HCT116 (cell line): Measurements from ENCODE around the gene SPTBN4. TPM values are rescaled to one million over a fixed set of nuclear protein-coding genes. Genes with fewer than 3 reads are reported as not detected.
"Not testable (repeated sequence)": the region's sequence is repeated elsewhere in the genome, so short reads cannot be mapped to it uniquely, and the experiment has no call there.

Experiments
- ATAC-seq: fragments of 200-7000 bp; cut with Tn5 transposase; 2 replicates; pipeline ENCODE4 v1.9.1; 2020; ENCODE audit warnings: mild to moderate bottlenecking, moderate library complexity
- BruUV-seq: library from RNA; stranded (reverse); fragments of 400-500 nt; replicated peaks from 2 replicates; lab custom pipeline; 2021; lab: Mats Ljungman, UMichigan
- CTCF ChIA-PET: fragments of 300-600 bp; sonication (Branson Sonifier 250); formaldehyde crosslinking; loops from one replicate; lab custom pipeline; 2021; ENCODE audit warnings: antibody characterized with exemption; lab: Charles Lee
- POLR2A ChIA-PET: fragments of 300-600, 350-600 bp; sonication (Branson Sonifier 250); formaldehyde crosslinking; loops from one replicate; lab custom pipeline; 2021; ENCODE audit warnings: antibody characterized with exemption; lab: Charles Lee
- RAD21 ChIA-PET, 2 experiments: fragments of 300-600 bp; sonication (Branson Sonifier 250); formaldehyde crosslinking; loops; one replicate each; lab custom pipeline; 2023; ENCODE audit warnings: low total read pairs in 2 of 2; ENCODE audit not compliant: uncharacterized antibody in 2 of 2, unreplicated experiment in 2 of 2, low non-redundant PET in 1 of 2; lab: Charles Lee
- DNase-seq: peaks from one replicate; pipeline ENCODE4 v3.0.0-alpha.2; 2010; ENCODE audit warnings: low read depth, low spot score
- H2AFZ ChIP-seq: fragments of 200-600 bp; shearing (Covaris generic), sonication (generic); 2 replicates; pipeline ENCODE4 v1.6.1; 2017; ENCODE audit warnings: low read depth, mixed run types, mixed read lengths, antibody characterized with exemption, low read length; ENCODE audit not compliant: poor library complexity, severe bottlenecking
- H3K27ac ChIP-seq: 2 replicates; pipeline ENCODE4 v1.5.1; 2012; ENCODE audit warnings: low read depth, low read length
- H3K27me3 ChIP-seq: fragments of 200-600 bp; sonication (generic); 2 replicates; pipeline ENCODE4 v1.6.1; 2016; ENCODE audit warnings: mixed run types, low read length, mixed read lengths; ENCODE audit not compliant: insufficient read depth
- H3K36me3 ChIP-seq, 2 experiments: fragments of 200-500 bp in 1 of 2; fragments of 200-600 bp in 1 of 2; sonication (Bioruptor generic) in 1 of 2; sonication (generic) in 1 of 2; 2 replicates each; pipeline versions ENCODE4 v1.5.1 to v1.6.1; 2014 to 2016; ENCODE audit warnings: low read length in 2 of 2, inconsistent platforms in 1 of 2, mixed read lengths in 1 of 2, mixed run types in 1 of 2; ENCODE audit not compliant: insufficient read depth in 2 of 2, control insufficient read depth in 1 of 2
- H3K4me1 ChIP-seq, 2 experiments: fragments of 200-600 bp in 1 of 2; sonication (generic) in 1 of 2; 2 replicates each; pipeline versions ENCODE4 v1.5.1 to v1.6.1; 2012 to 2017; ENCODE audit warnings: low read length in 2 of 2, inconsistent platforms in 1 of 2, mild to moderate bottlenecking in 1 of 2, mixed read lengths in 1 of 2, mixed run types in 1 of 2, moderate library complexity in 1 of 2; ENCODE audit not compliant: insufficient read depth in 2 of 2, control insufficient read depth in 1 of 2
- H3K4me2 ChIP-seq: fragments of 200-600 bp; sonication (generic); 2 replicates; pipeline ENCODE4 v1.6.1; 2017; ENCODE audit warnings: mixed run types, low read length, mixed read lengths
- H3K4me3 ChIP-seq, 2 experiments: fragments of 200-600 bp in 1 of 2; sonication (generic) in 1 of 2; replicated peaks in 1 of 2; 2 replicates each; pipeline ENCODE4 v1.5.1; 2011 to 2016; ENCODE audit warnings: low read length in 2 of 2, control low read depth in 1 of 2, low read depth in 1 of 2, mild to moderate bottlenecking in 1 of 2, mixed read lengths in 1 of 2, mixed run types in 1 of 2
- H3K79me2 ChIP-seq: fragments of 200-600 bp; sonication (generic); 2 replicates; pipeline ENCODE4 v1.6.1; 2017; ENCODE audit warnings: mild to moderate bottlenecking, mixed run types, low read length, moderate library complexity, mixed read lengths; ENCODE audit not compliant: insufficient read depth
- H3K9ac ChIP-seq: fragments of 200-600 bp; sonication (generic); 2 replicates; pipeline ENCODE4 v1.6.1; 2016; ENCODE audit warnings: low read length, mixed read lengths
- H3K9me2 ChIP-seq: fragments of 200-600 bp; sonication (generic), shearing (Covaris generic); 2 replicates; pipeline ENCODE4 v1.6.1; 2017; ENCODE audit warnings: mixed run types, mild to moderate bottlenecking, moderate library complexity; ENCODE audit not compliant: insufficient read depth
- H3K9me3 ChIP-seq, 2 experiments: fragments of 200-500 bp in 1 of 2; fragments of 200-600 bp in 1 of 2; sonication (Bioruptor generic) in 1 of 2; sonication (generic) in 1 of 2; 2 replicates each; pipeline ENCODE4 v1.6.1; 2014 to 2017; ENCODE audit warnings: low read length in 2 of 2, mixed read lengths in 2 of 2, inconsistent platforms in 1 of 2, low read depth in 1 of 2, mild to moderate bottlenecking in 1 of 2, mixed run types in 1 of 2, moderate library complexity in 1 of 2; ENCODE audit not compliant: control insufficient read depth in 1 of 2, insufficient read depth in 1 of 2
- H4K20me1 ChIP-seq: fragments of 200-600 bp; sonication (generic), shearing (Covaris generic); 2 replicates; pipeline ENCODE4 v1.6.1; 2017; ENCODE audit warnings: mixed run types, mild to moderate bottlenecking, moderate library complexity; ENCODE audit not compliant: insufficient read depth
- ATF3 ChIP-seq: IDR thresholded peaks from 2 replicates; pipeline ENCODE4 v1.6.1; 2012
- CTCF ChIP-seq, 3 experiments: fragments of 200-600 bp in 1 of 3; sonication (generic) in 1 of 3; IDR thresholded peaks in 2 of 3; conservative IDR thresholded peaks in 1 of 3; 2 replicates each; pipeline ENCODE4 v1.5.1; 2012 to 2017; ENCODE audit warnings: low read depth in 2 of 3, low read length in 2 of 3, antibody characterized with exemption in 1 of 3, borderline replicate concordance in 1 of 3, control low read depth in 1 of 3, mild to moderate bottlenecking in 1 of 3, mixed read lengths in 1 of 3, mixed run types in 1 of 3, moderate library complexity in 1 of 3; ENCODE audit not compliant: insufficient read depth in 1 of 3
- EGR1 ChIP-seq: IDR thresholded peaks from 2 replicates; pipeline ENCODE4 v1.6.1; 2012; ENCODE audit warnings: low read depth
- ELF1 ChIP-seq: IDR thresholded peaks from 2 replicates; pipeline ENCODE4 v1.6.1; 2012; ENCODE audit warnings: low read depth, borderline replicate concordance
- EZH2 ChIP-seq: fragments of 200-600 bp; sonication (generic); IDR thresholded peaks from 2 replicates; pipeline ENCODE4 v1.6.1; 2017; ENCODE audit warnings: antibody characterized with exemption, mixed run types
- FOSL1 ChIP-seq: IDR thresholded peaks from 2 replicates; pipeline ENCODE4 v1.6.1; 2012; ENCODE audit warnings: low read depth
- POLR2AphosphoS5 ChIP-seq: IDR thresholded peaks from 2 replicates; pipeline ENCODE4 v1.6.1; 2011; ENCODE audit warnings: mild to moderate bottlenecking, low read depth, low read length, moderate library complexity
- RAD21 ChIP-seq: IDR thresholded peaks from 2 replicates; pipeline ENCODE4 v1.6.1; 2012; ENCODE audit warnings: low read depth, mild to moderate bottlenecking
- SIN3A ChIP-seq: IDR thresholded peaks from 2 replicates; pipeline ENCODE4 v1.6.1; 2012; ENCODE audit warnings: low read depth
- TCF7L2 ChIP-seq: IDR thresholded peaks from 2 replicates; pipeline ENCODE4 v1.7.0; 2011; ENCODE audit warnings: borderline replicate concordance, inconsistent platforms; ENCODE audit not compliant: insufficient read depth, insufficient read length; ENCODE audit errors: extremely low read depth
- ZBTB33 ChIP-seq: IDR thresholded peaks from 2 replicates; pipeline ENCODE4 v1.6.1; 2011; ENCODE audit warnings: mild to moderate bottlenecking, low read length, moderate library complexity; ENCODE audit not compliant: insufficient replicate concordance; ENCODE audit errors: extremely low read depth
- ZFX ChIP-seq: fragments of 450-650 bp; IDR thresholded peaks from 2 replicates; pipeline ENCODE4 v1.6.1; 2017
- intact Hi-C: fragments of 100-400 bp; cut with micrococcal nuclease; formaldehyde crosslinking; loops from 2 replicates; pipeline ENCODE4 v1.10.0; 2022
- total RNA-seq: library from RNA; stranded (reverse); gene quantifications from one replicate; pipeline ENCODE4 v1.2.1, GENCODE V29; 2021; ENCODE audit not compliant: unreplicated experiment

The SPTBN4 gene
- total RNA-seq, 1 experiment from 2014 or later = 4.6 TPM

DNA sequence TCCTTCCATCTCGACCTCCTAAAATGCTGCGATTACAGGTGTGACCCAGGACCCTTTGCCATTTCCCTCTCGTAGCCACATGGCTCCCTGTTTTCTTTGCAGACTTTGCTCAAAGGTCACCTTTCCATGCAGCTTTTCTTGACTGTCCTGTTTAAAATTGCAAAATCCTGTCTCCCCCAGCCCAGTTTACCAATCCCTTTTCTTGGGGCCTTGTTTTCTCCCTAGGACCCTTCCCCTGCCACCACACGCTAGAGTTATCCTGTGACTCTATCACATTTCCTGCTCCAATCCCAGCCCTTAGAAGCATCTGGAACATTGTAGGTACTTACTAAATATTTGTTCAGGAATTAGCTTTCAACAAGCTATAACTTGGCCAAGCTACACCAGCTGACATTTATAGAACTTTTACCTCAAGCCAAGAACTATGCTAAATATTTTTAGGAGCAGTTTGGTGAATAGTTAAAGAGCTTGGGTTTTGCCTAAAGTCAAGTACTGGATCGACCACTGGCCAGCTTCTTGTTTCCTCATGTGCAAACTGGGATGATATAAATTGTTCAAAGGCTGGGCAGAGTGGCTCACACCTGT is 13.6 kb upstream of the SPTBN4 start:
- CTCF ChIA-PET = interaction anchor here (1.3 kb wide), 1 partner anchor 11 kb away, joined by 4 read pairs; no protein-coding TSS in a partner anchor
- POLR2A ChIA-PET = interaction anchor here (2.0 to 2.7 kb wide), 2 partner anchors 10 to 11 kb away, joined by 8 to 19 read pairs; partner anchors contain the start of genes BLVRB and SERTAD3

GRCh38 chr19:40453943-40454342 is 12.9 kb upstream of the SPTBN4 start:
- H3K79me2 ChIP-seq, DNase-seq, H3K4me2 ChIP-seq, H3K9me3 ChIP-seq, H3K9me2 ChIP-seq, intact Hi-C loops, H3K27ac ChIP-seq, H3K4me1 ChIP-seq, H4K20me1 ChIP-seq, H3K4me3 ChIP-seq, H3K9ac ChIP-seq, H2AFZ ChIP-seq, H3K27me3 ChIP-seq, BruUV-seq: not testable (repeated sequence)
- CTCF ChIA-PET = interaction anchor here (1.3 kb wide), 1 partner anchor 10 kb away, joined by 4 read pairs; no protein-coding TSS in a partner anchor
- peak; percentile 63; the same call in 1 of the 2 replicates for ATAC-seq
- RAD21 ChIA-PET = interaction anchor here in 1 of 2 experiments (0.9 kb wide), 1 partner anchor 10 kb away, joined by 4 read pairs; no protein-coding TSS in a partner anchor
- POLR2A ChIA-PET = interaction anchor here (2.0 to 2.7 kb wide), 2 partner anchors 10 kb away, joined by 8 to 19 read pairs; partner anchors contain the start of genes BLVRB and SERTAD3
- peaks cover 7 to 11% of the 10 kb centered on the region in 2 experiments for H3K36me3 ChIP-seq

More for the DNA sequence above, 13.6 kb upstream of the SPTBN4 start:
- no peak for ATAC-seq
- Histone ChIP-seq H3K9ac (no peak overlapping the region), H4K20me1 (no peaks in the 10 kb centered on the region), H3K9me2 (no peaks in the 10 kb centered on the region), H3K27me3 (no peaks in the 10 kb centered on the region), H3K36me3 (peaks cover 7 to 11% of the 10 kb centered on the region in 2 experiments), H3K9me3 (no peaks in the 10 kb centered on the region), H2AFZ (no peak overlapping the region), H3K79me2 (no peaks in the 10 kb centered on the region), H3K4me3 (no peak overlapping the region), H3K27ac (no peak overlapping the region), H3K4me2 (no peak overlapping the region), H3K4me1 (peaks cover 5 to 7% of the 10 kb centered on the region in 2 experiments; a peak in 3 of 4 replicates)
- TF ChIP-seq RAD21 (no peak), ELF1 (no peak), ZFX (no peak), POLR2AphosphoS5 (no peak), SIN3A (no peak), ATF3 (no peak), FOSL1 (no peak), EGR1 (no peak), ZBTB33 (no peak), CTCF (IDR thresholded peaks at IDR 0.05 in 2 of 3, conservative IDR thresholded peaks at IDR 0.05 in 1 of 3; ENCODE audit: borderline replicate concordance in 1 of 3, insufficient read depth in 1 of 3, low read depth in 2 of 3, low read length in 2 of 3) (no peak), EZH2 (no peak), TCF7L2 (no peak)
- DNase-seq = no peak
- BruUV-seq = no TSS peak
- RAD21 ChIA-PET = interaction anchor here in 1 of 2 experiments (0.9 kb wide), 1 partner anchor 11 kb away, joined by 4 read pairs; no protein-coding TSS in a partner anchor
- intact Hi-C loops = no loop called here
